Measurements from ENCODE around the gene CDCA7L. TPM values are rescaled to one million over a fixed set of nuclear protein-coding genes. Genes with fewer than 3 reads are reported as not detected.

Gene CDCA7L
- total RNA-seq, 1 experiment from 2014 or later: 59.9 TPM

- no peaks in the 10 kb centered on the region for H3F3A ChIP-seq (ENCODE audit: low read length, unreplicated experiment)
- no peaks in the 10 kb centered on the region for H4K20me1 ChIP-seq (ENCODE audit: low read length)
- no peaks in the 10 kb centered on the region for H3K36me3 ChIP-seq (ENCODE audit: low read depth, low read length)
- no peaks in the 10 kb centered on the region for H3K9me2 ChIP-seq (replicated peaks; ENCODE audit: low read length)
- H3K4me2 ChIP-seq (ENCODE audit: low read length): no peak overlapping the region
- H3K9me3 ChIP-seq (ENCODE audit: low read length): no peaks in the 10 kb centered on the region
- H3K27me3 ChIP-seq (ENCODE audit: low read length): no peaks in the 10 kb centered on the region
- H2AFZ ChIP-seq (ENCODE audit: low read length): no peak overlapping the region
- no TSS peak for BruUV-seq (replicated peaks)
- no peak overlapping the region for H3K27ac ChIP-seq (ENCODE audit: low read length)
- H3K9ac ChIP-seq (ENCODE audit: low read length): no peak overlapping the region
- ChIA-PET POLR2A (ENCODE audit: unreplicated experiment) (no interaction called here), CTCF (no interaction called here)
- peaks cover 7% of the 10 kb centered on the region for H3K4me1 ChIP-seq (ENCODE audit: insufficient read depth, low read length)
- DNase-seq: no peak
- no peak overlapping the region for H3K4me3 ChIP-seq (ENCODE audit: low read length)
- intact Hi-C loops (cut with micrococcal nuclease): no loop called here
- no peaks in the 10 kb centered on the region for H3K79me2 ChIP-seq (ENCODE audit: low read length)
- TF ChIP-seq EZH2 (IDR thresholded peaks at IDR 0.05; ENCODE audit: low read length, unreplicated experiment) (no peak), EZH2phosphoT487 (IDR thresholded peaks at IDR 0.05; ENCODE audit: borderline replicate concordance, low read length) (no peak), CTCF (conservative IDR thresholded peaks at IDR 0.05; ENCODE audit: low read depth, low read length) (no peak)
- ATAC-seq: no peak
Measured at GRCh38 chr7:21965291-21965690, 19.6 kb upstream of the CDCA7L start.

- H3K27ac ChIP-seq (ENCODE audit: low read length): no peak overlapping the region
- no peaks in the 10 kb centered on the region for H3K9me2 ChIP-seq (replicated peaks; ENCODE audit: low read length)
- DNase-seq (no peak), ATAC-seq (peak; percentile 31)
- intact Hi-C loops (cut with micrococcal nuclease): no loop called here
- TF ChIP-seq EZH2phosphoT487 (IDR thresholded peaks at IDR 0.05; ENCODE audit: borderline replicate concordance, low read length): no peak
- TF ChIP-seq CTCF (conservative IDR thresholded peaks at IDR 0.05; ENCODE audit: low read depth, low read length): no peak
- no peak for TF ChIP-seq EZH2 (IDR thresholded peaks at IDR 0.05; ENCODE audit: low read length, unreplicated experiment)
- no peaks in the 10 kb centered on the region for H3K27me3 ChIP-seq (ENCODE audit: low read length)
- no peak overlapping the region for H3K4me3 ChIP-seq (ENCODE audit: low read length)
- H3K9ac ChIP-seq (ENCODE audit: low read length): no peak overlapping the region
- H3K9me3 ChIP-seq (ENCODE audit: low read length): no peaks in the 10 kb centered on the region
- no peaks in the 10 kb centered on the region for H4K20me1 ChIP-seq (ENCODE audit: low read length)
- H3K79me2 ChIP-seq (ENCODE audit: low read length): no peaks in the 10 kb centered on the region
- no peak overlapping the region; the same call in 1 of the 2 replicates for H3K4me2 ChIP-seq (ENCODE audit: low read length)
- H2AFZ ChIP-seq (ENCODE audit: low read length): no peak overlapping the region
- H3K36me3 ChIP-seq (ENCODE audit: low read depth, low read length): no peaks in the 10 kb centered on the region
- CTCF ChIA-PET: no interaction called here
- H3K4me1 ChIP-seq (ENCODE audit: insufficient read depth, low read length): peaks cover 10% of the 10 kb centered on the region
- no peaks in the 10 kb centered on the region for H3F3A ChIP-seq (ENCODE audit: low read length, unreplicated experiment)
- POLR2A ChIA-PET (ENCODE audit: unreplicated experiment): interaction anchor here (0.6 kb wide), 2 partner anchors 17 to 598 kb away, joined by 4 to 6 read pairs; no protein-coding TSS in a partner anchor
- BruUV-seq (replicated peaks): no TSS peak
Measured at GRCh38 chr7:21962677-21963076, 17.0 kb upstream of the CDCA7L start.

GRCh38 chr7:21960922-21961321 lies 15.2 kb upstream of the CDCA7L start:
- intact Hi-C loops (cut with micrococcal nuclease): loop anchor here (1.0 to 2.0 kb wide), 2 partner anchors 15 to 50 kb away; no protein-coding TSS in a partner anchor
- Histone ChIP-seq H3K27me3 (ENCODE audit: low read length) (no peaks in the 10 kb centered on the region), H3K4me1 (ENCODE audit: insufficient read depth, low read length) (peaks cover 10% of the 10 kb centered on the region), H3K4me2 (ENCODE audit: low read length) (no peak overlapping the region), H4K20me1 (ENCODE audit: low read length) (no peaks in the 10 kb centered on the region), H3K79me2 (ENCODE audit: low read length) (no peaks in the 10 kb centered on the region), H3K9me2 (replicated peaks; ENCODE audit: low read length) (no peaks in the 10 kb centered on the region), H3K9ac (ENCODE audit: low read length) (no peak overlapping the region), H3F3A (ENCODE audit: low read length, unreplicated experiment) (no peaks in the 10 kb centered on the region), H2AFZ (ENCODE audit: low read length) (no peak overlapping the region), H3K27ac (ENCODE audit: low read length) (no peak overlapping the region), H3K36me3 (ENCODE audit: low read depth, low read length) (no peaks in the 10 kb centered on the region), H3K9me3 (ENCODE audit: low read length) (no peaks in the 10 kb centered on the region), H3K4me3 (ENCODE audit: low read length) (no peak overlapping the region)
- ChIA-PET CTCF (no interaction called here), POLR2A (ENCODE audit: unreplicated experiment) (no interaction called here)
- TF ChIP-seq EZH2phosphoT487 (IDR thresholded peaks at IDR 0.05; ENCODE audit: borderline replicate concordance, low read length) (no peak), EZH2 (IDR thresholded peaks at IDR 0.05; ENCODE audit: low read length, unreplicated experiment) (no peak), CTCF (conservative IDR thresholded peaks at IDR 0.05; ENCODE audit: low read depth, low read length) (no peak)
- DNase-seq (peak; percentile 81), ATAC-seq (peak; percentile 96)
- no TSS peak for BruUV-seq (replicated peaks)

All from PC-3 (cell line).